Endothelial cell of umbilical vein (primary cell): ENCODE data around the gene MAPK9. TPM values are rescaled to one million over a fixed set of nuclear protein-coding genes. Genes with fewer than 3 reads are reported as not detected.

Experiments used
- BruUV-seq: library from RNA; stranded (reverse); fragments of 400-500 nt; replicated peaks from 2 replicates; lab custom pipeline; 2021; lab: Mats Ljungman, UMichigan
- CTCF ChIA-PET: fragments of 300-600, 350-600 bp; sonication (Branson Sonifier 250); formaldehyde crosslinking; loops from one replicate; lab custom pipeline; 2021; ENCODE audit warnings: antibody characterized with exemption, inconsistent platforms; lab: Charles Lee
- POLR2A ChIA-PET: fragments of 300-600, 350-600 bp; sonication (Branson Sonifier 250); formaldehyde crosslinking; loops from one replicate; lab custom pipeline; 2021; ENCODE audit warnings: antibody characterized with exemption, inconsistent platforms; lab: Charles Lee
- DNase-seq: peaks from one replicate; pipeline ENCODE4 v3.0.0-alpha.2; 2011; ENCODE audit warnings: low read depth, low spot score
- FAIRE-seq: peaks from 2 replicates; lab custom pipeline; 2011; peaks lifted over from hg19 to GRCh38; lab: Jason Lieb, UNC
- H2AFZ ChIP-seq: 2 replicates; pipeline ENCODE4 v1.6.0; 2012; ENCODE audit warnings: low read depth, low read length, control low read depth, inconsistent platforms
- H3K27ac ChIP-seq: 2 replicates; pipeline ENCODE4 v1.5.1; 2011; ENCODE audit warnings: low read depth, mild to moderate bottlenecking, control low read depth, low read length, moderate library complexity; ENCODE audit not compliant: insufficient read depth
- H3K27me3 ChIP-seq, 2 experiments: 2 replicates each; pipeline versions ENCODE4 v1.6.0 to v1.6.1; 2011; ENCODE audit warnings: low read length in 2 of 2, mixed read lengths in 1 of 2; ENCODE audit not compliant: control insufficient read depth in 2 of 2, insufficient read depth in 2 of 2
- H3K36me3 ChIP-seq, 2 experiments: 2 replicates in 1 of 2; 3 replicates in 1 of 2; pipeline ENCODE4 v1.5.1; 2011; ENCODE audit warnings: low read length in 2 of 2, mild to moderate bottlenecking in 1 of 2, moderate library complexity in 1 of 2; ENCODE audit not compliant: control insufficient read depth in 2 of 2, insufficient read depth in 2 of 2; ENCODE audit errors: extremely low read depth in 1 of 2
- H3K4me1 ChIP-seq: 3 replicates; pipeline ENCODE4 v1.5.1; 2011; ENCODE audit warnings: mild to moderate bottlenecking, low read length; ENCODE audit not compliant: control insufficient read depth, insufficient read depth; ENCODE audit errors: extremely low read depth
- H3K4me2 ChIP-seq: 2 replicates; pipeline ENCODE4 v1.6.1; 2011; ENCODE audit warnings: low read length, control low read depth, mixed read lengths; ENCODE audit not compliant: insufficient read depth
- H3K4me3 ChIP-seq, 3 experiments: fragments of 200-600 bp in 1 of 3; sonication (generic), shearing (Covaris generic) in 1 of 3; replicated peaks in 1 of 3; 2 replicates each; pipeline ENCODE4 v1.5.1; 2011 to 2016; ENCODE audit warnings: control low read depth in 3 of 3, low read length in 3 of 3, mild to moderate bottlenecking in 2 of 3, inconsistent platforms in 1 of 3, low read depth in 1 of 3, moderate library complexity in 1 of 3; ENCODE audit not compliant: insufficient read depth in 1 of 3
- H3K79me2 ChIP-seq: 2 replicates; pipeline ENCODE4 v1.6.0; 2012; ENCODE audit warnings: low read length, inconsistent platforms; ENCODE audit not compliant: control insufficient read depth, insufficient read depth
- H3K9ac ChIP-seq: replicated peaks from 2 replicates; pipeline ENCODE3; 2011; ENCODE audit warnings: low read length, control low read depth; ENCODE audit not compliant: insufficient read depth; ENCODE audit errors: extremely low read depth
- H3K9me1 ChIP-seq: replicated peaks from 3 replicates; pipeline ENCODE4 v1.6.0; 2011; ENCODE audit warnings: mild to moderate bottlenecking, low read length; ENCODE audit not compliant: control insufficient read depth, insufficient read depth; ENCODE audit errors: extremely low read depth
- H3K9me3 ChIP-seq: replicated peaks from 2 replicates; pipeline ENCODE4 v1.5.1; 2012; ENCODE audit warnings: low read length, inconsistent platforms; ENCODE audit not compliant: control insufficient read depth, insufficient read depth
- H4K20me1 ChIP-seq: replicated peaks from 2 replicates; pipeline ENCODE3; 2011; ENCODE audit warnings: mild to moderate bottlenecking, low read length; ENCODE audit not compliant: control insufficient read depth, insufficient read depth; ENCODE audit errors: extremely low read depth
- CTCF ChIP-seq, 2 donors: IDR thresholded peaks; 1 replicate in 1 of 2; 2 replicates in 1 of 2; pipeline ENCODE4 v1.5.1; 2011; ENCODE audit warnings: low read length in 2 of 2, mild to moderate bottlenecking in 2 of 2, moderate library complexity in 2 of 2, control low read depth in 1 of 2, inconsistent platforms in 1 of 2, low read depth in 1 of 2; ENCODE audit not compliant: insufficient read depth in 1 of 2; ENCODE audit errors: extremely low read depth in 1 of 2
- EZH2 ChIP-seq: IDR thresholded peaks from 2 replicates; pipeline ENCODE4 v1.6.1; 2012; ENCODE audit warnings: borderline replicate concordance, low read depth, mild to moderate bottlenecking, moderate library complexity, low read length, inconsistent platforms; ENCODE audit not compliant: severe bottlenecking
- FOS ChIP-seq: IDR thresholded peaks from 2 replicates; pipeline ENCODE4 v1.6.1; 2011; ENCODE audit warnings: mild to moderate bottlenecking, low read length, moderate library complexity, borderline replicate concordance; ENCODE audit not compliant: insufficient read depth
- GATA2 ChIP-seq: IDR thresholded peaks from 2 replicates; pipeline ENCODE4 v1.7.0; 2011; ENCODE audit warnings: low read depth, mild to moderate bottlenecking, moderate library complexity, mixed read lengths, low read length; ENCODE audit not compliant: insufficient read length, insufficient read depth
- JUN ChIP-seq: IDR thresholded peaks from 2 replicates; pipeline ENCODE4 v1.6.1; 2011; ENCODE audit warnings: borderline replicate concordance, low read depth; ENCODE audit not compliant: insufficient read length, insufficient read depth
- MAX ChIP-seq: IDR thresholded peaks from 2 replicates; pipeline ENCODE4 v1.6.1; 2011; ENCODE audit not compliant: insufficient read depth, insufficient read length
- MYC ChIP-seq: IDR thresholded peaks from one replicate; pipeline ENCODE4 v1.6.1; 2011; ENCODE audit warnings: mild to moderate bottlenecking, low read depth, low read length
- POLR2A ChIP-seq: IDR thresholded peaks from 2 replicates; pipeline ENCODE4 v1.6.1; 2012; ENCODE audit warnings: low read depth, mild to moderate bottlenecking, control low read depth, low read length
- POLR2AphosphoS5 ChIP-seq: IDR thresholded peaks from 2 replicates; pipeline ENCODE4 v1.6.1; 2012; ENCODE audit warnings: low read depth, mild to moderate bottlenecking, control low read depth, low read length, moderate library complexity; ENCODE audit not compliant: insufficient read depth
- dilution Hi-C: fragments of 300-500 bp; cut with MboI; formaldehyde crosslinking; loops from one replicate; pipeline ENCODE4 v1.15.0; 2019; ENCODE audit warnings: low sequenced_read_pairs; ENCODE audit not compliant: extremely low pct_ligation_motif_present
- intact Hi-C: fragments of 100-400 bp; cut with micrococcal nuclease; formaldehyde crosslinking; loops from one replicate; pipeline ENCODE4 v1.10.0; 2022
- polyA plus RNA-seq, 4 experiments: library from polyadenylated mRNA; depleted of rRNA in 3 of 4; stranded (reverse) in 3 of 4; unstranded in 1 of 4; fragments of >200 nt; gene quantifications; 2 replicates each; pipeline versions ENCODE4 v1.2.1 to v1.2.3, GENCODE V29; 2011 to 2012; ENCODE audit warnings: missing spikeins in 1 of 4
- total RNA-seq: library from RNA; stranded (reverse); gene quantifications from 2 replicates; pipeline ENCODE4 v1.2.3, GENCODE V29; 2021

The MAPK9 gene
- total and polyA plus RNA-seq, 2 donors (not counting 3 experiments of a cell fraction or from before 2014, with no cell fraction given) = 24.6 to 34.8 TPM

GRCh38 chr5:180329606-180330269, 37.9 kb upstream of the MAPK9 start:
- FAIRE-seq = no peak
- no peak for DNase-seq
- ChIA-PET CTCF (interaction anchor here (0.9 to 3.4 kb wide), 19 partner anchors 10 to 204 kb away, joined by 3 to 52 read pairs (median 16); partner anchors contain the start of genes MAPK9 and RASGEF1C), POLR2A (no interaction called here)
- Histone ChIP-seq H2AFZ (no peak overlapping the region), H3K36me3 (no peaks in the 10 kb centered on the region), H3K9me3 (no peaks in the 10 kb centered on the region), H3K27ac (no peak overlapping the region), H3K4me3 (no peak overlapping the region), H3K4me2 (no peak overlapping the region), H4K20me1 (no peaks in the 10 kb centered on the region), H3K79me2 (no peaks in the 10 kb centered on the region), H3K4me1 (peaks cover 9% of the 10 kb centered on the region), H3K9ac (no peak overlapping the region), H3K9me1 (no peaks in the 10 kb centered on the region), H3K27me3 (no peaks in the 10 kb centered on the region)
- dilution Hi-C loops = no loop called here
- BruUV-seq = no TSS peak
- intact Hi-C loops = loop anchor here (2.0 kb wide), 2 partner anchors 121 to 129 kb away; partner anchors contain the start of gene RASGEF1C
- TF ChIP-seq POLR2AphosphoS5 (no peak), JUN (no peak), CTCF (IDR thresholded peaks at IDR 0.05; ENCODE audit: extremely low read depth in 1 of 2, insufficient read depth in 1 of 2, low read depth in 1 of 2, low read length in 2 of 2) (no peak), FOS (no peak), GATA2 (no peak), MYC (no peak), EZH2 (no peak), POLR2A (no peak), MAX (no peak)
